GM21526 (cell line): ENCODE measurements around the gene RSPH10B2.
A peak's percentile ranks its signal among the peaks of the same experiment; 100 is the strongest.
"Not testable (repeated sequence)": the region's sequence is repeated elsewhere in the genome, so short reads cannot be mapped to it uniquely, and the experiment has no call there.

Source experiments
- ATAC-seq: cut with Tn5 transposase; IDR thresholded peaks from one replicate; pipeline ENCODE4 v1.9.1; 2021; ENCODE audit warnings: moderate library complexity; ENCODE audit not compliant: unreplicated experiment, low FRiP score

Gene RSPH10B2

DNA sequence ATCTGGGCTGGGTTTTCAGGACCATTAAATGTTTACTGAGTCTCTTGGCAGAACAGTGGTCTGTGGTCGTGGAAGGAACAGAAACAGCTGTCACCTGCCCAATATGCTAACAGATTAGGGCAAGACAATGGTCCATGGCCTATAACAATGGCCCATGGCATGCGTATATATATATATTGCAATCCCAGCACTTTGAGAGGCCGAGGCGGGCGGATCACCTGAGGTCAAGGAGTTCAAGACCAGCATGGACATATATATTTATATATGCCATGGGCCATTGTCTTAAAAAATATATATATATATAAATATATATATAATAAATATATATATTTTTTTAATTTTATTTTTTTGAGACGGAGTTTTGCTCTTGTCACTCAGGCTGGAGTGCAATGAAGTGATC lies 27.7 kb downstream of the RSPH10B2 start:
- ATAC-seq = not testable (repeated sequence)

DNA sequence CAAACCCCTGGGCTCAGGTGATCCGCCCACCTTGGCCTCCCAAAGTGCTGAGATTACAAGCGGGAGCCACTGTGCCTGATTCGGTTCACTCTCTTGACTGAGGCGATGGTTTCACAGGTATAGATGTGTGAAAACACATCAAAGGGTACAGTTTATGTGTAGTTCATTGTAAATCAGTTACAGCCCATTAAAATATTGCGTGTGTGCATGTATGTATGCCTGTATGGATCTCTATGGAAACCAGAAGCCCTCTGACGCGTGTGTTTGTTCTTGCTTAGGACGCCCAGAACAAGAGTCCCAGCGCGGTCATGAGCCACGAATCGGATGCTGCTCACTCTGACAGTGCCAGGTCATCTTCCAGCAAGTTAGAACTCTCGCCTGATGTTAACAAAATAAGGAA lies 35.5 kb downstream of the RSPH10B2 start:
- not testable (repeated sequence) for ATAC-seq

DNA sequence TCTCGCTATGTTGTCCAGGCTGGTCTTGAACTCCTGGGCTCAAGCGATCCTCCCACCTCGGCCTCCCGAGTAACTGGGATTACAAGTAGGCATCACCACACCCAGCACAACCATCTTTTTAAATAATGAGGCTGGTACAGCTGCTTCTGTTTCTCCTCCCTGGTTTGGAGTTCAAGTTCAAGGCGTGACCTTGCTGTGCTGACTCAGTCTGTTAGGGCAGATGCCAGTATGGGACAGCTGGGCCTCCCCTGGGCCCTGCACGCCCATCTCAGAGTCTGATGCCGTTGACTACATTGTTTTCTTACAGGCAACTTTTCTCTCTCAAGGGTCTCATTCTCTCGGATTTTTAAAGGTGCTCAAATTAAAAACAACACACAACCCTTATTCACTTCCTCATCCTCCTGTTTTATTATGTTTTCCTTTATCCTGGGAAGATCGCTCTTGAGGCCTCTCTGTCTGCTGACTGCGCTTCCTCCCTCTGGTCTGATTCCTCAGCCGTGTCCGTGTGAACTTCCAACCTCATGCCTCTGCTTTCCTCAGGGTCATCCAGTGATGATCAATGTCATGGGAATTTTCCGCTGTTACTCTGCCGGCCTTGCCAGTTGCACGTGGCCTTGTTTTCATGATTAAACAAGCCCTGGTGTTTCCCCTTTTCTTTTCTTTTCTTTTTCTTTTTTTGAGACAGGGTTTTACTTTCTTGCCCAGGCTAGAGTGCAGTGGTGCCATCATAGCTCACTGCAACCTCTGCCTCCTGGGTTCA lies 38.4 kb downstream of the RSPH10B2 start:
- ATAC-seq = not testable (repeated sequence)

DNA sequence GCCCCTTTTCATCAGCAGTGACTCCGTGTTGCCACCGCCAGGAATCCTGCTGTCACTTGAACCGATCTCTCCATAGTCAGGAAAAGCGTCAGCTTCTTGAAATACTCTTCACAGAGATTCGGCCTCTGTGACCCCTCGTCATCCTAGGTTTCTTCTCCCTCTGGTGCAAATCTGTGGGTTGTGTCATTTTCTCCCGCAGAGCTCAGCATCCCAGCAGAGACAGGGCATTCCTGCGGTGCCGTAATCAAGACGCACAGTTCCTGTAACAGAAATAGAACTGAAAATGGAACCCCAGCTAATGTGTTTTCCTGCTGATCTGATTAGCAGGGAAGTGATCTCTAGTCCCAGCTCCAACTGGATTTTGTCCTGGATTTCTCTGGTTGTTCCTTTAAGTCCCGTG lies 40.4 kb downstream of the RSPH10B2 start:
- ATAC-seq = not testable (repeated sequence)

DNA sequence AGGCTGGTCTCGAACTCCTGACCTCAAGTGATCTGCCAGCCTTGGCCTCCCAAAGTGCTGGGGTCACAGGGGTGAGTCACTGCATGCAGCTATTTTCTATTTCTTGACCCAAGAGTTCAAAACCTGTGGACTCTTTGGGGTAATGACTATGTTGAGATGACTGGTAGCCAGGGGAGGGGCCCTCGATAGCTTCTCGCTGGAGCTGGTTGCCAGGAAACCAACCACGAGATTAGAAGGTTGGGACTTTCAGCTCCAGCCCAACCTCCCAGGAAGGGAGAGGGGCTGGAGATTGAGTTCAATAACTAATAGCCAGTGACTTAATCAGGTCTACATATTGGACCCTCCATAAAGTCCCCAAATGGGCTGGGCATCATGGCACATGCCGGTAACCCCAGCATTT lies 43.3 kb downstream of the RSPH10B2 start:
- ATAC-seq = not testable (repeated sequence)

DNA sequence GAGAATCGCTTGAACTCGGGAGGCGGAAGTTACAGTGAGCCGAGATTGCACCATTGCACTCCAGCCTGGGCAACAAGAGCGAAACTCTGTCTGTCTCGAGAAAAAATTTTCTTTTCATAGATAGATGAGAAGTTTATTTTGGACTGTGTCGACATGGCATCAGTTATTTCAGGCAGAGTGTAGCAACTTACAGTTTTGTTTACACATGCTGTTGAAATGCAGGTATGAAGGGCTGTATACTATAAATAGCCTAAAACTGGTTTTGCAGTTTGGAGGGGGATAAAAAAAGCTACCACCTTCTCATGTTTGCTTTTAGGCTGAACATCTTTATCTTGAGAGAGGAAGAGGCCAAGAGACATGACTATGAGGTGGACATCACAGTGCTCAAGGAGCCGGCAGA lies 44.1 kb downstream of the RSPH10B2 start:
- ATAC-seq = not testable (repeated sequence)

DNA sequence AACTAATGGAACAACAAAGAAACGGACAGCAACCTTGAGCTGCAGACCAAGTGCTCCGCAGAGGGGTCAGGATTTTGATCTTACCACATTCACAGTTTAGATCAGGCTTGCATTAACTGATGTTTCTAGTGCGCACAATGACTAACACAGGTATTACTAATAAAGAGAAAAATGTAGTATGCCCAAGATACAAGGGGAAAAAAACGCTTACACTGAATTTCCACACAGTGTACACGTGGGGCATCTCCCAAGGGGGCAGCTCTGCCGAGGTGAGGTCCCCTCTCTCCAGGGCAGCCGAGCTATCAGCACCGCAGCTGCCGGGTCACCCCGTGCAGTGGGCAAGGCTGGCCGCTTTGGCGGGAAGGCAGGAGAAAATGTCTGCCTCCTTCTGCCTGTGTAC lies 46.0 kb downstream of the RSPH10B2 start:
- ATAC-seq = not testable (repeated sequence)

DNA sequence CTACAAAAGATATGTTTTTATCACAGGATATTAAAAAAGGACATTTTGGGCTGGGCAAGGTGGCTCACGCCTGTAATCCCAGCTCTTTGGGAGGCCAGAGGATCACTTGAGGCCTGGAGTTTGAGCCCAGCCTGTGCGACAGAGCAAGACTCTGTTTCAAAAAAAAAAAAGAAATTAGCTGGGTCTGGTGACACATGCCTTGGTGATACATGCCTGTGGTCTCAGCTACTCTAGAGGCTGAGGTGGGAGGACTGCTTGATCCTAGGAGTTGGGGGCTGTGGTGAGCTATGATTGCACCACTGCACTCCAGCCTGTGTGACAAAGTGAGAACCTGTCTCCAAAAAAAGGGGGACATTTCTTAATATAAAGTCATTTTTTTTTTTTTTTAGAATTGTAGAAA lies 46.4 kb downstream of the RSPH10B2 start:
- ATAC-seq = not testable (repeated sequence)

DNA sequence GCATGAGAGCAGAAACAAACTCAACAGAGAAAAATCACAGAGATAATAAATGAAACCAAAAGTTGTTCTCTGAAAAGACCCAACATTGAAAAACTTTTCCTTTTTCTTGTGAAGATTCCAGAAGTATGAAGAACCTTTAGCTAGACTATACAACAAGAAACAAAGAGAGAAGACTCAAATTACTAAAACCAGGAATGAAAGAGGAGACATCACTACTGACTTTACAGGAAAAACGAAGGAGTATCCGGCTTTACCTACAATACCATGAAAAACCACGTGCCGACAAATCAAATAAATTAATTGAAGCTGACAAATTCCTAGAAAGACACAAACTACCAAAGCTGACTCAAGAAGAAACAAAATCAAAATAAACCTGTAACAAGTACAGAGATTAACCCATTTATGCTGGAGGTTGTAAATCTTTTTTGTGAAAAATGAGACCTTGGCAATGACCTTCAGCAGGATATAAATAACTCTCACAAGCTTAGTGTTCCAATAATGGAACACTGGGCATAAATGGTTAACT lies 53.6 kb downstream of the RSPH10B2 start:
- ATAC-seq = not testable (repeated sequence)

DNA sequence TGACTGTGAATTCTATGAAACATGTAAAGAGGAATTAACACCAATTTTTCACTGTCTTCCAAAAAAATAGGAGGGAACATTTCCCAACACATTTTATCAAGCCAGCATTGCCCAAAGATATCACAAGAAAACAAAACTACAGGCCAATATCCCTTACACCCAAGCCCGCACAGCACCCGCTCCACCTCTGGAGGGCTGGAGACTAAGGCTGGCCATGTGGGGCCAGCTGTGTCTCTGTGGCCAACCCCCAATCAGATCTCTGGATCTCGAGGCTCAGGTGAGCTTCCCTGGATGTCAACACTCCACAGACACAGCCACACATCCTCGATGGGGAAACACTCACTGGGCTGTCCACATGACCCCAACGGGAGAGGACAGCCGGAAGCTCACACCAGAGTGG lies 54.1 kb downstream of the RSPH10B2 start:
- ATAC-seq = not testable (repeated sequence)

DNA sequence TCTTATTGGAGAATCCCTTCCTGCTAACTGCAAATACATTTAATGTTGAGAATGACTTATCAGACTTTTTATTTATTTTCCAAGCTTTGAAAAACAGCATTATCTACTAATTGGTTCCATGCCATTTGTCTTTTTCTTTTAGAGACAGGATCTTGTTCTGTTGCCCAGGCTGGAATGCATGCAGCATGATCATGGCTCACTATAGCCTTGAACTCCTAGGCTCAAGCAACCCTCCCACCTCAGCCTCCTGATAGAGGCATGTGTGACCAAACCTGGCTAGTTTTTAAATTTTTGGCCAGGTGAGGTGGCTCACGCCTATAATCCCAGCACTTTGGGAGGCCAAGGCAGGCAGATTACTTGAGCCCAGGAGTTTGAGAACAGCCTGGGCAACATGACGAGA lies 59.1 kb downstream of the RSPH10B2 start:
- ATAC-seq = not testable (repeated sequence)

DNA sequence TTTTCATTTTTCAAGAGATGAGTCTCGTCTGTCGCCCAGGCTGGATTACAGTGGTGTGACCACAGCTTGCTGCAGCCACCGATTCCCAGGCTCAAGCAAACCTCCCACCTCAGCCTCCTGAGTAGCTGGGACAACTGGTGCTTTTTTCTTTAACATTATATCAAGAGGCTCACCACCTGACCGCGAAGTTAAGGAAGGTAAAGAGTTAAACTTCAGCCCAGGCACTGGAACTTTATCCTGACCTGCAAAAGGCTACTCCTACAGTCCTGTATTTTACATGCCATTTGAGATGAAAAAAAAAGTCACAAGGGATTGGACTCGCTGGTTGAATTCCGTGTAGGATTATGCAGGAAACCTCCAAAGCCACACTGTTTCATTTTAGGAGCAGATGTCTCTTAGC lies 61.6 kb downstream of the RSPH10B2 start:
- ATAC-seq = not testable (repeated sequence)

DNA sequence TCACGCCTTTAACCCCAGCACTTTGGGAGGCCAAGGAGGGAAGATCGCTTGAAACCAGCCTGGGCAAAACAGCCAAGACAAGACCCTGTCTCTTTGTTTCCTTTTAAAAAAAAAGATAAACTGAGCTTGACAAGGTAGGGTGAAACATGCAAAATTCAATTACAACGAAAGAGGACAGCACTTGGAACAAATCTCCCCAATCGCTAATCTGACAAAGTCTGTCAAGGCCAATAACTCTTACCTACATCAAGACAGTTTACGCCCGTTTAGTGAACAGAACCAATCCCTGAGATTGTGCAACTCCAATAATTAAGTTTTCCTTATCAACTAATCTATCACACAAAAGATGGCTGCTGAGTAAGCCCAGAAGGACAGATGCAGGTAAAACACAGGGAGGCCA lies 67.7 kb downstream of the RSPH10B2 start:
- ATAC-seq = not testable (repeated sequence)

DNA sequence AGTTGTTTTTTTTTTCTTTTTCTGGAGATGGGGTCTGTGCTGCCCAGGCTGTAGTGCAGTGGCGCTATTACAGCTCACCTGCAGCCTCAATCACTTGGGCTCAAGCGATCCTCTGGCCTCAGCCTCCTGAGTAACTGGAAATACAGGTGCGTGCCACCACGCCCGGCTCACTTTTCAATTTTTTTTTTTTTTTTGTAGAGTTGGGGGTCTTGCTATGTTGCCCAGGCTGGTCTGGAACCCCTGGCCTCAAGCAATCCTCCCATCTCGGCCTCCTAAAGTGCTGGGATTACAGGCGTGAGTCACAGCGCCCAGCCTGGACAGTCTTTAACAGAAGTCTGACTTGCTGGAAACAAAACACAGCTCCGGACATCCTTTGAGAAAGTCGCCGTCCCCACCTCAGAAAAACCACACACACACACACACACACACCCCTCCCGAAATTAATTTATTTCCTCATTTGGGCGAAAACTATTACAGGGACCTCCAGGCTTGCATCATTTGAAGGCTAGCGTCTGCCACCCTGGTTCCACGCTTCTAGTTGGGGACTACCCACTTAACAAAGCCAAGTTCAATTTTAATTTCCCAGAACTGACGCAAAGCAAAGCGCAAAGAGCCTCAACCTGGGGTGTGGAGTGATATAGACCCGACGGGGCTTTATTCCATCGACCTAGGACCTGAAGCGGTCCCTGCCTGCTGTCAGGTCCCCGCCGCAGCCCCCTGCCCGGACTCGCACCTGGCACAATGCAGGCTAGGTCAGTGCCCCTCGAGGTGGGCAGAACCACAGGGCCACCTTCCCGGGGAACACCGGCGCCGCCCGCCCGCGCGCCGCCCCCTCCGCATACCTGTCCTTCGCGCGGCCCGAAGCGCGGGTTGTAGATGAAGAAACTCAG lies 71.6 kb downstream of the RSPH10B2 start:
- peak; percentile 50 for ATAC-seq

DNA sequence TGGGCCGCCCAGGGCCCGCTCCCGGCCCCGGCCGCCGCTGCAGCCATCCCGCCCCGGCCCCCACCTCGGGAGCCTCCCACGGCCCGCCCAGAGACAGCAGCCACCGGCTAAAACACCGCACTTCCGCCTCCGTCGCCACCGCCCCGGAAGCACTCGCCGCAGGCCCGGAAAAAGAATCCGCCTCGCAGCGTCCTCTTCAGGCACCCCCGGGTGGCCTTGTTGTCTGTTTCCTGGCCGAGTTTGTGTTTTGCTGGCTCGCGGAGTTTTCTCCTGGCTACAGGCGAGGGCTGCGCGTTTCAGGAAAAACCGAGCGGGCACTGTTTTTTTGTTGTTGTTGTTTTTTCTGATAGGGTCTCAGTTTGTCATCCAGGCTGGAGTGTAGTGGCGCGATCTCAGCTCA lies 72.2 kb downstream of the RSPH10B2 start, which contains the start of gene CCZ1B:
Gene CCZ1B, minus strand, starts transcription at position 125 of the 400 bp plus-strand sequence. Its CDS starts 78 bp downstream, at position 47.
- ATAC-seq = peak; percentile 99

DNA sequence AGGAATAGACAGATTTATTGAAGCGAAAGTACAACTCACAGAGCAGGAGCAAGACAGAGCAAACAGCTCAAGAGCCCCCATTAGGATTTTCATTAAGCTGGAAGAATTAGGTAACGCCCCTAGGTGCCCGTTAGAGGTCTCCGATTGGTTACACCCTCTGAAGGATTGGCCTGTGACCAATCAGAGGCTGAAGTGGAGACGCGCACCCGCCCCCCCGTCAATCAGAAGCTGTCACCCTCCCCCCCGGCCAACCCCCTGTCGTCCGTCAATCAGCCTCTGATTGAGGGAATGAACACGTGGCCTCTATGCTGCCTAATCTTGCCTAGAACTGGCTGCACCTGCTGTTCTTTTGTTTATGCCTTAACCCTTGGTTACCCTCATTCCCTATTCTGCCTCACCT lies 73.3 kb downstream of the RSPH10B2 start:
- ATAC-seq = not testable (repeated sequence)

DNA sequence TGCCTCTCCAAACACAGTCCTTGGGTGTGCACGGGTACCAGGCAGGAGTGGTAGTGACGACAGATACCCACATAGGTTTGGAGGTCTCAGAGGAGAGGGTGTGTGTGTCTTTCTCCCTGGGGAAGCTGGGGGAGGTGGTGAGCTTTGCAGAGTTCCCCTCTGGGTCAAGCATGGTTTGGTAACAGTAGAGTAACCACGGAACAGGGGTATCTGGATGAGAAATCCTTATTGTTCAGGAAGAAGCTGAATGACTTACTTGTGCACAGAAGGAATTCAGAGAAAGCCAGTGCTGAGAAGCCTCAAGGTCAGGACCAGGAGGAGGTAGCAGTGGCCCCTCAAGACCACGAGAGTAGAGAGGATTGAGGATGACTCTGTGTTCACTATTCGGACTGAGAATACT lies 75.7 kb downstream of the RSPH10B2 start:
- ATAC-seq = not testable (repeated sequence)

DNA sequence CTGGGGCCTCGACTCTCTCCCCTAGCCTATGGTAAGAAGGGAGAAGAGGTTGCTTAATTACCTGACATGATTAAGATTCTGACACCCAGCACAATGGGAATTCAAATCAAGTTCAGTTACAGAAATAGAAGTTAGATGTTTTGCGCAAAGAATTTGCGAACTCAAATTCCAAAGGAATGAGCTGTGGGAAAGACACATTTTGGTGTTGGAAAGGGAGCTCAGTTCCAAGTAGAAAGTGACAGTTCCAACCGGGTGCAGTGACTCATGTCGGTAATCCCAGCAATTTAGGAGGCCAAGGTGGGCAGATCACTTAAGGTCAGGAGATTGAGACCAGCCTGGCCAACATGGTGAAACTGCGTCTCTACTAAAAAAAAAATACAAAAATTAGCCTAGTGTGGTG lies 76.1 kb downstream of the RSPH10B2 start:
- ATAC-seq = not testable (repeated sequence)

DNA sequence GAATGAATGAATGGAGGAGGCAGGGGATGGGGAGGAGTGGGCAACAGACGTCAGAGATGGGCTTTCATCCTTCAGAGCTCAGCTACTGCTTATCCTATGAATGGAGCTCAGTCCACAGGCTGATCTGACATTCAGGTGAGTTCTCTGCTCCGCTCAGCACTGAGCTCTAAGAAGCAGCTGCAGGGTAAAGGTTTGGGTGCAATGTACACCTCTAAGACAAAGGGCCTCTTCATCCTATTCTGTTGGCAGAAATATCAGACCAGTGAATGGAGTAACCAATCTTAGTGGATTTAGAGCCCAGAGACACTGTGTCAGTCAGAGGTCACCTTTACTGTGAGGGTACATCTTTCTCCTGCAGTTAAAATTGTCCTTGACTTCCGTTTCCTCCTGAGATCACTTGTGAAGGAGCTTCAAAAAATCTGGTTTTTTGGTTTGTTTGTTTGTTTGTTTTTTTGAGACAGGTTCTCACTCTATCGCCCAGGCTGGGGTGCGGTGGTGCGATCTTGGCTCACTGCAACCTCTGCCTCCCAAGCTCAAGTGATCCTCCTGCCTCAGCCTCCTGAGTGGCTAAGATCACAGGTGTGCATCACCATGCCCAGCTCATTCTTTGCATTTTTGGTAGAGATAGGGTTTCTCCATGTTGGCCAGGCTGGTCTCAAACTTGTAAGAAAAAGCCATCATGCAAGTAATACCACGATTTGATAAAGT lies 77.3 kb downstream of the RSPH10B2 start:
- no peak for ATAC-seq

DNA sequence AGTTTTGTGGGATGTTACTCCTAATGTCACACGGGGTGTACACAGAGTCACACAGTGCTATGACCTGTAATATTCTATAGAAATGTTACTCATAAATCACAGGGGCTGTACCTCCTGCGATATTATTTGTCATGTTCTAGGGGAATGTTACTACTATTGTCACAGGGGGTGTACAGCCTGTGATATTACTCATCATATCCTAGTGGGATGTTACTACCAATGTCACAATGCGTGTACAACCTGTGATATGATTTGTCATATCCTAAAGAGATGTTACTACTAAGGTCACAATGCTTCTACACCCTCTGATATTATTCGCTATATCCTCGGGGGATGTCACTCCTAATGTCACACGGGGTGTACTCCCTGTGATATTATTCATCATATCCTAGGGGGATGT lies 79.7 kb downstream of the RSPH10B2 start:
- ATAC-seq = no peak
